GDM1 (cell line): ENCODE measurements around the gene RARS1.
A peak's percentile ranks its signal among the peaks of the same experiment; 100 is the strongest.

Experiments
- DNase-seq: peaks from one replicate; lab custom pipeline; 2025; lab: John Stamatoyannopoulos, UW

RARS1 gene

GRCh38 chr5:168486136-168486879 is at the start of gene RARS1:
TSS of gene RARS1 (plus strand) at chr5:168486471. CDS start at chr5:168486499, 28 bp downstream.
- peak; percentile 80 for DNase-seq

- no peak for DNase-seq
Measured at GRCh38 chr5:168438349-168438748, 47.9 kb upstream of the RARS1 start.

DNA sequence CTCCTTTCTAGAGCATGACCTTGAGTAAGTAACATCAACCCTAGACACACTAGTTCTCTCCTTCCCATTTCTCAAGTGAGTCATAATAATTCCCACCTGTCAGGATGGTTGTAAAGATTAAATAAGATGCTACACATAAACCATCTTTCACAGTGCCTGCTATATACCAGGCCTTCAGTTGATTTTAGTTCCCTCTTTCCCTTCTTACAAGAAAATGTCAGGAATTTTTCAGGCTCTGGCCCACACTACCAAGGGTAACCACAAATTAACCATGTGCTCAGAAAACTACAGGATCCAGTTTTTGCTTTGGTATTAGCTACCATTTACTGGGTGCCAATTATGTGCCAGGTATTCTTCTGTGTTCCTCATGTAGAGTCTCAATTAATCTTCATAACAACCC is 42.7 kb upstream of the RARS1 start:
- no peak for DNase-seq

- DNase-seq: no peak
Measured at GRCh38 chr5:168443950-168444700, 42.1 kb upstream of the RARS1 start.

GRCh38 chr5:168446983-168447619 is 39.2 kb upstream of the RARS1 start:
- DNase-seq: no peak

GRCh38 chr5:168447808-168448207 is 38.5 kb upstream of the RARS1 start:
- no peak for DNase-seq

DNA sequence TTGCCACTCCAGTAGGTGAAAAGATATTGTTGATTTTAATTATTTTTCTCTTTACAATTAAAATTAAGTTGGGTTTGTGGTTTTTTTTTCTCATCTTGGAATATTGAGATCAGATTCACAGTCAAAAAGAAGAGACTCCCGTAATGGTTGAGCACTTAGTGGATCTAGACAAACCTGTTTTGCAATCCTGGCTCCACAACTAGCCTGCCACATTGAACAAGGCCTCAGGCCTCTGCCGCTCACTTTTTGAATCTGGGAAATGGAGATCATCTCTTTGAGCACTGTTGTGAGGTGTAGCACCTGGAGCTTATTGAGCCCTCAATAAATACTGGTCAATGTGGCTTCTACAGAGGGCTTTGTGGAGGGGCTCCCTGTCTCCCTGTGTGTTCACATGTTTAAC is 37.1 kb upstream of the RARS1 start:
- DNase-seq: no peak

DNA sequence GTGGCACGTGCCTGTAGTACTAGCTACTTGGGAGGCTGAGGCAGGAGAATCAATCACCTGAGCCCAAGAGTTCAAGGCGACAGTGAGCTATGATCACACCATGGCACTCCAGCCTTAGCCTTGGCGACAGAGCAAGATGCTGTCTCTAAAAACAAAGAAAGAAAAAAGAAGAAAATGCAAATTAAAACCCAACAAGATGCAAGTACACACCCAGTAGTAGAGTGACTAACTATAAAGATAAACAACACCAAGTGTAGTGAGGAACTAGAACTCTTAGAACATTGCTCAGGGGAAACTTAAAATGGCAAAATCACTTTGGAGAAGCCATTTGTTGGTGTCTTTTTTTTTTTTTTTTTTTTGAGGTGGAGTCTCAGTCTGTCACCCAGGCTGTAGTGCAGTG is 34.7 kb upstream of the RARS1 start:
- DNase-seq: no peak

DNA sequence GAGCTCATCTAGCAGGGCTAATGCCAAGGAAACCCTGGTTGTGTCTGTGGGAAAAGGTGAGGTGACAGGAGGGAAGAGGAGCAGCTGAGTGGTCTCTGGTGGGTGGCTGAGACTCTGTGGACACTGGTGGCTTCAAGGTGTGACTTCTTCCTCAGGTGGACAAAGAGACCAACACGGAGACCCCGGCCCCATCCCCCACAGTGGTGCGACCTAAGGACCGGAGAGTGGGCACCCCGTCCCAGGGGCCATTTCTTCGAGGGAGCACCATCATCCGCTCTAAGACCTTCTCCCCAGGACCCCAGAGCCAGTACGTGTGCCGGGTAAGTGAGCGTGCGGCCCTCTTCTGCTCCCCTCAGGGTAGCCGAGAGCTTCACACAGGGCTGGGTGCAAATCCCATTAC is 31.1 kb upstream of the RARS1 start:
- DNase-seq: no peak

- no peak for DNase-seq
Measured at GRCh38 chr5:168457542-168457941, 28.7 kb upstream of the RARS1 start.

DNA sequence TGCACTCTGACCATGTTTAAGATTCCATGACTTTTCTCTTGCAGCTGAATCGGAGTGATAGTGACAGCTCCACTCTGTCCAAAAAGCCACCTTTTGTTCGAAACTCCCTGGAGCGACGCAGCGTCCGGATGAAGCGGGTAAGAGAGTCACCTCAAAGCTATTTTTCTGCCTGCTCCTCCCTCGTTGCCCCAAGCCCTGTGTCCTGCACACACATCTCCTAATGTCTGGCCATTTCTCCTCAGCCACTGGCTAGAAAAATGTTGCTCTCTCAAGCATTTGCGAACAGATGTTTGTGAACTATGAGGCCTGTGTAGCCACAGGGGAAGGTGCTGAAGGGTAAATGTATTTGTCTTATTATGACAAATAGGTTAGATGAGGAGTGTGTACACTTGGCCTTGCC is 25.7 kb upstream of the RARS1 start:
- DNase-seq: no peak

DNA sequence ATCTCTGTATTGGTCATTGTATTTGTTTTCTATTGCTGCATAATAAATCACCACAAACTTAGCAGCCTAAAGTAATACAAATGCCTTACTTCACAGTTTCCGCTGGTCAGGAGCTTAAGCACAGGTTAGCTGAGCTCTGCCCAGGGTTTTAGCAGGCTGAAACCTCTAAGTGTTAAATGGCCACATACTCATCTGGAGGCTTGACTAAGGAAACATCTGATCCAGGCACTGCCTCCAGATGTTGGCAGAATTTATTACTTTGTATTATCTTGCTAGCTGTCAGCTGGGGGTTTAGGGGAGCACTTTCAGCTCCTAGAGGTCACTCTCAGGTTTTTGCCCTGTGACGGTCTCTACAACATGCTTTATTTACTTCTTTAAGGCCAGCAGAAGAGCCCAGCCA is 23.2 kb upstream of the RARS1 start:
- no peak for DNase-seq

GRCh38 chr5:168464214-168464613 is 22.1 kb upstream of the RARS1 start:
- no peak for DNase-seq

- DNase-seq: no peak
Measured at GRCh38 chr5:168464641-168465040, 21.6 kb upstream of the RARS1 start.

DNA sequence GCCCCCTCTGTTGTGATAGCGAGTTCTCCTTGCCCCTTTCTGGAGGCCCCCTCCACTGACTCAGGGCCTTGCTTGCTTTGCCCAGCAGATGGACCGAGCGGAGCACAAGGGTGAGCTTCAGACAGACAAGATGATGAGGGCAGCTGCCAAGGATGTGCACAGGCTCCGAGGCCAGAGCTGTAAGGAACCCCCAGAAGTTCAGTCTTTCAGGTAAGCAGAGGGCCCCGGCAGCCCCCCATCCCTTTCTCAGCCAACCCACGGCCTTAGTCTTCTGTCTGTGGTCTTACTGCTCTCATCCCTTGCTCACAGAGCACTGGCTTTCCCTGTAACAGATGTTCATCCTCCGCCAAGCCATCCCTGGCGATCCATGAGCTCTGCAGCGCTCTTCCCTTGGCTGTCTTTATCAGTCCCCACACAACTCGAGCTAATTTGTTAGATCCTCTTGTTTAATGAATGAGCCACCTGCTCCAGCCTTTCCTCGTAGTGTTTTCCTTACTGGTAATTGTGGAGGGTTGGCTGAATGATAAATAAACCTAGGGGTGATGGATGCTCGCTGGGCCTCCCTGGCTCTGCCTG is 18.4 kb upstream of the RARS1 start:
- DNase-seq: no peak

DNA sequence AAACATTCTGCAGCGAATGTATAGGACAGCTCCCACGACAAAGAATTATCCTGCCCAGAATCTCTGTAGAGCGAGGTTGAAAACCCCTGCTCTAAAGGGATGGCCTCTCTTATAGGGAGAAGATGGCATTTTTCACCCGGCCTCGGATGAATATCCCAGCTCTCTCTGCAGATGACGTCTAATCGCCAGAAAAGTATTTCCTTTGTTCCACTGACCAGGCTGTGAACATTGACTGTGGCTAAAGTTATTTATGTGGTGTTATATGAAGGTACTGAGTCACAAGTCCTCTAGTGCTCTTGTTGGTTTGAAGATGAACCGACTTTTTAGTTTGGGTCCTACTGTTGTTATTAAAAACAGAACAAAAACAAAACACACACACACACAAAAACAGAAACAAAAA is 17.4 kb upstream of the RARS1 start:
- no peak for DNase-seq

GRCh38 chr5:168469816-168470215 is 16.5 kb upstream of the RARS1 start:
- DNase-seq: no peak

DNA sequence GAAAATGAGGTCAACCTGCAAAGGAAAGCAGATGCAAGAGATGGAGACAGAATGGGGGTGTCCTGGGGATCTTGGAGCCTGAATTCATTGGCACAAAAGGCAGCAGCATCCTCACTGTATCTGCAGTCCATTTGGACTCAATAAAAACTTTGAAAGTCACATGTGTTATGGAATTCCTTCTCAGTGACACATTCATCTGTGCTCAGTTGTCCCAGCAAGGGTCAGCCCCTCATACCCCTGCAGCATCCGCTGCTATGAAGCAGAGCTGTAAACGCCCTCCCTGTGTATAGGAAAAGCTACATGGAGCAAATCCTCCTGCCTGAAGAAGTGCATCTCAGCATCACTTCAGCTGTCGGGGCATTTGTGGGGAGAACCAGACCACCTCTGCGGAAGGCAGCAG is 14.5 kb upstream of the RARS1 start:
- DNase-seq: no peak

- DNase-seq: no peak
Measured at GRCh38 chr5:168472329-168472728, 13.9 kb upstream of the RARS1 start.

GRCh38 chr5:168474319-168474718 is 12.0 kb upstream of the RARS1 start:
- no peak for DNase-seq

GRCh38 chr5:168477060-168477459 is 9.2 kb upstream of the RARS1 start:
- no peak for DNase-seq

GRCh38 chr5:168479166-168479565 is 7.1 kb upstream of the RARS1 start:
- DNase-seq: no peak

- DNase-seq: no peak
Measured at GRCh38 chr5:168480601-168481000, 5.7 kb upstream of the RARS1 start.
